ENCODE measurements around the gene MTCL1.

DNA sequence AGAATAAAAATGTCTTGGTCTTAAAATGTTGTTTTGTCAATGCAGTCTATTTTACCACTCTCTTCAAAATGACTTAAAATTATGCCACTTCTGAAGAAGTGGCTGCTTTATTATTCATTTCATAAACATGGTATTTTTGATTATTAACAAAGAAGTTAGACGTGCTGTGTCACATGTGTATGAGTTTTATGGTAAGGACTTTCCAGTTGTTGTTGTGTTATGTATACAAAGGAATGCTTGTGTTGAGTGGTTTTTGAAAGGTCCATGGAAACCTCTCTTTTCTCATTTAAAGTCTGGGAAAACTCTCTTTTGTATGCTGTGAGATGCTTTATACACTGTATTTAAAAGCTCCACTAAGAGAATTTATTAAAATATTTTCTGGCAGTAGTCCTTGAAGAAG is 116.2 kb downstream of the MTCL1 start:
- TF ChIP-seq, protein P1, sequence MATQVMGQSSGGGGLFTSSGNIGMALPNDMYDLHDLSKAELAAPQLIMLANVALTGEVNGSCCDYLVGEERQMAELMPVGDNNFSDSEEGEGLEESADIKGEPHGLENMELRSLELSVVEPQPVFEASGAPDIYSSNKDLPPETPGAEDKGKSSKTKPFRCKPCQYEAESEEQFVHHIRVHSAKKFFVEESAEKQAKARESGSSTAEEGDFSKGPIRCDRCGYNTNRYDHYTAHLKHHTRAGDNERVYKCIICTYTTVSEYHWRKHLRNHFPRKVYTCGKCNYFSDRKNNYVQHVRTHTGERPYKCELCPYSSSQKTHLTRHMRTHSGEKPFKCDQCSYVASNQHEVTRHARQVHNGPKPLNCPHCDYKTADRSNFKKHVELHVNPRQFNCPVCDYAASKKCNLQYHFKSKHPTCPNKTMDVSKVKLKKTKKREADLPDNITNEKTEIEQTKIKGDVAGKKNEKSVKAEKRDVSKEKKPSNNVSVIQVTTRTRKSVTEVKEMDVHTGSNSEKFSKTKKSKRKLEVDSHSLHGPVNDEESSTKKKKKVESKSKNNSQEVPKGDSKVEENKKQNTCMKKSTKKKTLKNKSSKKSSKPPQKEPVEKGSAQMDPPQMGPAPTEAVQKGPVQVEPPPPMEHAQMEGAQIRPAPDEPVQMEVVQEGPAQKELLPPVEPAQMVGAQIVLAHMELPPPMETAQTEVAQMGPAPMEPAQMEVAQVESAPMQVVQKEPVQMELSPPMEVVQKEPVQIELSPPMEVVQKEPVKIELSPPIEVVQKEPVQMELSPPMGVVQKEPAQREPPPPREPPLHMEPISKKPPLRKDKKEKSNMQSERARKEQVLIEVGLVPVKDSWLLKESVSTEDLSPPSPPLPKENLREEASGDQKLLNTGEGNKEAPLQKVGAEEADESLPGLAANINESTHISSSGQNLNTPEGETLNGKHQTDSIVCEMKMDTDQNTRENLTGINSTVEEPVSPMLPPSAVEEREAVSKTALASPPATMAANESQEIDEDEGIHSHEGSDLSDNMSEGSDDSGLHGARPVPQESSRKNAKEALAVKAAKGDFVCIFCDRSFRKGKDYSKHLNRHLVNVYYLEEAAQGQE (IDR thresholded peaks at IDR 0.05; ENCODE audit: insufficient read depth in 1 of 2, low read depth in 2 of 2, low read length in 2 of 2): no peak
- TF ChIP-seq TAF1 (IDR thresholded peaks at IDR 0.05; ENCODE audit: borderline replicate concordance, insufficient read depth, low read length) (no peak), POLR2AphosphoS5 (IDR thresholded peaks at IDR 0.05; ENCODE audit: low read depth, low read length) (no peak), SIN3A (IDR thresholded peaks at IDR 0.05; ENCODE audit: borderline replicate concordance, insufficient read depth, low read length) (no peak), FOXP2 (optimal IDR thresholded peaks at IDR 0.05; ENCODE audit: borderline replicate concordance, extremely low read depth, extremely low read length, insufficient read depth) (no peak)

All from PFSK-1 (cell line).